ENCODE measurements around the gene MEGF11.

The MEGF11 gene

GRCh38 chr15:66021496-66022162 lies 231.9 kb downstream of the MEGF11 start:
- no peak for DNase-seq (ENCODE audit: low read depth in 1 of 2, low spot score in 1 of 2)
- peaks cover 14% of the 10 kb centered on the region for H3K27me3 ChIP-seq (ENCODE audit: insufficient read depth, poor library complexity, severe bottlenecking)
- H3K27ac ChIP-seq (replicated peaks), result no peak overlapping the region
- TF ChIP-seq SPI1 (IDR thresholded peaks at IDR 0.05; ENCODE audit: borderline replicate concordance, low read depth) (no peak), POLR2AphosphoS5 (IDR thresholded peaks at IDR 0.05; ENCODE audit: low read depth) (no peak), CTCF (IDR thresholded peaks at IDR 0.05; ENCODE audit: insufficient read depth, low read length) (no peak), GABPA (IDR thresholded peaks at IDR 0.05; ENCODE audit: low read depth) (no peak)
- TF ChIP-seq, protein P1, sequence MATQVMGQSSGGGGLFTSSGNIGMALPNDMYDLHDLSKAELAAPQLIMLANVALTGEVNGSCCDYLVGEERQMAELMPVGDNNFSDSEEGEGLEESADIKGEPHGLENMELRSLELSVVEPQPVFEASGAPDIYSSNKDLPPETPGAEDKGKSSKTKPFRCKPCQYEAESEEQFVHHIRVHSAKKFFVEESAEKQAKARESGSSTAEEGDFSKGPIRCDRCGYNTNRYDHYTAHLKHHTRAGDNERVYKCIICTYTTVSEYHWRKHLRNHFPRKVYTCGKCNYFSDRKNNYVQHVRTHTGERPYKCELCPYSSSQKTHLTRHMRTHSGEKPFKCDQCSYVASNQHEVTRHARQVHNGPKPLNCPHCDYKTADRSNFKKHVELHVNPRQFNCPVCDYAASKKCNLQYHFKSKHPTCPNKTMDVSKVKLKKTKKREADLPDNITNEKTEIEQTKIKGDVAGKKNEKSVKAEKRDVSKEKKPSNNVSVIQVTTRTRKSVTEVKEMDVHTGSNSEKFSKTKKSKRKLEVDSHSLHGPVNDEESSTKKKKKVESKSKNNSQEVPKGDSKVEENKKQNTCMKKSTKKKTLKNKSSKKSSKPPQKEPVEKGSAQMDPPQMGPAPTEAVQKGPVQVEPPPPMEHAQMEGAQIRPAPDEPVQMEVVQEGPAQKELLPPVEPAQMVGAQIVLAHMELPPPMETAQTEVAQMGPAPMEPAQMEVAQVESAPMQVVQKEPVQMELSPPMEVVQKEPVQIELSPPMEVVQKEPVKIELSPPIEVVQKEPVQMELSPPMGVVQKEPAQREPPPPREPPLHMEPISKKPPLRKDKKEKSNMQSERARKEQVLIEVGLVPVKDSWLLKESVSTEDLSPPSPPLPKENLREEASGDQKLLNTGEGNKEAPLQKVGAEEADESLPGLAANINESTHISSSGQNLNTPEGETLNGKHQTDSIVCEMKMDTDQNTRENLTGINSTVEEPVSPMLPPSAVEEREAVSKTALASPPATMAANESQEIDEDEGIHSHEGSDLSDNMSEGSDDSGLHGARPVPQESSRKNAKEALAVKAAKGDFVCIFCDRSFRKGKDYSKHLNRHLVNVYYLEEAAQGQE (IDR thresholded peaks at IDR 0.05; ENCODE audit: insufficient replicate concordance, low read depth), result no peak
- H3K4me3 ChIP-seq (replicated peaks; ENCODE audit: insufficient read depth, low read length), result no peak overlapping the region

GRCh38 chr15:66019826-66020398 lies 233.6 kb downstream of the MEGF11 start:
- DNase-seq (ENCODE audit: low read depth in 1 of 2, low spot score in 1 of 2), result no peak
- peaks cover 11% of the 10 kb centered on the region for H3K27me3 ChIP-seq (ENCODE audit: insufficient read depth, poor library complexity, severe bottlenecking)
- TF ChIP-seq SPI1 (IDR thresholded peaks at IDR 0.05; ENCODE audit: borderline replicate concordance, low read depth) (no peak), CTCF (IDR thresholded peaks at IDR 0.05; ENCODE audit: insufficient read depth, low read length) (no peak), POLR2AphosphoS5 (IDR thresholded peaks at IDR 0.05; ENCODE audit: low read depth) (no peak), GABPA (IDR thresholded peaks at IDR 0.05; ENCODE audit: low read depth) (no peak)
- TF ChIP-seq, protein P1 (IDR thresholded peaks at IDR 0.05; ENCODE audit: insufficient replicate concordance, low read depth), result no peak
- H3K4me3 ChIP-seq (replicated peaks; ENCODE audit: insufficient read depth, low read length), result no peak overlapping the region
- no peak overlapping the region for H3K27ac ChIP-seq (replicated peaks)

DNA sequence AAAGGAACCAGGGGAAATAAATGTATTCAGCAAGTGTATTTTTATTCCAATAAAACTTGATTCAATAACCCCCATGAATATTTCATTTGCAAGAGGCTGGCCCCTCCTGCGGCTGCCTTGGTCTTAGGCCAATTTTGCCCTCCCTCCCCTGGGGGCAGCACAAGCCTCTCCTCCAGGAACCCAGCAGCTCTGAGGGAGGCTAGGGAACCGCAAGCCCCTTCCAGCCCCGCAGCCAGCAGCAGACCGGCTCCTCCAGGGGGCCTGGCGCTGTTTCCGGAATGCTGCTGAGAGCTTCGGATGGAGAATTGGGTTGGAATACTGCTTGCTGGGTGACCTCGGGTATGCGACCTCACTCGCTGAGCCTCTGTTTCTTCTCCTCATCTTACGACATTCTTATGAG lies 234.2 kb downstream of the MEGF11 start:
- TF ChIP-seq SPI1 (IDR thresholded peaks at IDR 0.05; ENCODE audit: borderline replicate concordance, low read depth) (no peak), POLR2AphosphoS5 (IDR thresholded peaks at IDR 0.05; ENCODE audit: low read depth) (no peak)
- TF ChIP-seq, protein P1 (IDR thresholded peaks at IDR 0.05; ENCODE audit: insufficient replicate concordance, low read depth), result no peak
- H3K27ac ChIP-seq (replicated peaks), result no peak overlapping the region
- no peak overlapping the region for H3K4me3 ChIP-seq (replicated peaks; ENCODE audit: insufficient read depth, low read length)
- DNase-seq (ENCODE audit: low read depth in 1 of 2, low spot score in 1 of 2), result no peak
- H3K27me3 ChIP-seq (ENCODE audit: insufficient read depth, poor library complexity, severe bottlenecking), result peaks cover 10% of the 10 kb centered on the region
